Stimulated activated CD8-positive, alpha-beta memory T cell treated with anti-CD3 and anti-CD28 coated beads, Interleukin-15, amount 100 ng/mL, for 1 hour (primary cell): ENCODE measurements around the gene FBXW8.

Experiments
- DNase-seq: peaks from one replicate; pipeline ENCODE4 v3.0.0-alpha.2; 2020; ENCODE audit warnings: low read depth

Gene FBXW8

DNA sequence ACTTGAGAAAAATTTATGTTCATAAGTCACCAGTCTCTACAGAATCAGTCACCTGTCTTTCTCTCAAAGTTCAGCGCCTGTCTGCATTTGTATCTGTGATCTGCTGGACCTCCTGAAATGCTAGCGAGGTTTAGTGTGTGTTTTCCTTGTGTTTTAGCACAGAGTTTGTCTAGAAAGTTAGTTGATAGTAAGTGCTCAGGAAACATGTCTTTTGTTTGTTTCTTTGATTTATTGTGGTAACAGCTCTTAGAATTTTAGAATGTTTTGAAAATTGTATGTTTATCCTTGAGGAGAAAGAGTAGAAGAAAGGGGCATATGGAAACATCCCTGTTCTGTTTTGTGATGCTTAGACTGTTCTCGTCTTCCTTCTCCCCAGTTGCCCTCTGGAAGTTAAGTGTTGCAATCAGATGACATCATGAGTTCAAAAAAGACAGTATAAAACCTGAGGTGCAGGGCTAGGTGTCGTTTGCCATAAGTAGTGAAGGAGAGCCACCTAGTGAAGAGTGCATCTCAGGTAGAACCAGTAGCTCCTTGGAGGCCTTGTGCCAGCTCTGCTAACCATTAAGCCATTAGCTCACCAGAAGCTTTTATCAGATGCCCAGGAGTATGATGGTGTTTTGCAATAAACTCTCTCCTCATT lies 44.8 kb downstream of the FBXW8 start:
- DNase-seq, result no peak

DNA sequence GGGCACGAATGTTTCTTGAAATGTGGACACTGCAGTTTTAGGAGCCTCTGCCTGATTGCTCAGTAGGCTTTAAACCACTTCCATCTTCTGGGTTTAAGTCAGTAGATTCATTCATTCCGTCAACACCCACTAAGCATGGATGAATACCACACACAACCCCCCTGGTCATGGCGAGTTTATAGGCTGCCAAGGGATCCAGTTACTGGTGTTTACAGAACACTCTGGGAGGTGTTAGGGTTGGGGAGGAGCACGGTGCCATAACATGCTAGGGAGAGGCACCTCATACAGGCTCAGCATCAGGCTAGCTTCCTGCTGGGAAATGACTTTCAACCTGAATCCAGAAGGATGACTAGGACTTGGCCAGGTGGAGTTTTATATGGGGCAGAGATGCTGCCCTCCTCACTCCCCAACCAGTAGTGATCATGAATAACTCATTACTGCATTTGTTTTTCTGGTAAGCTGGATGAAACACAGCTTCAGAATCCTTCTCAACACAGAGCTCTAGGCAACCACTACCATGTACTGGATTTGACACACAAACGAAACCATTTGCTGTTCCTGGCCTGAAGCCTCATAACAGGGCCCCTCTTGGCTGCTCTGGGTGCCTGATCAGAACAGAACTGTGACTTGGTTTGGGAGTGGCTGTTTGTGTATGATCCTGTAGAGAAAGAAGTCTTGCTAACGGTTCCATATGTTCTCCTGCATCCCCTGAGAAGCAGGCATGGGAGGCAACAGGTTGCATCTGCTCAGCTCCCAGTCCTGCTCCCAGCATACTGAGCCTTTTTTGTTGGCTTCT lies 47.9 kb downstream of the FBXW8 start:
- DNase-seq, result no peak

DNA sequence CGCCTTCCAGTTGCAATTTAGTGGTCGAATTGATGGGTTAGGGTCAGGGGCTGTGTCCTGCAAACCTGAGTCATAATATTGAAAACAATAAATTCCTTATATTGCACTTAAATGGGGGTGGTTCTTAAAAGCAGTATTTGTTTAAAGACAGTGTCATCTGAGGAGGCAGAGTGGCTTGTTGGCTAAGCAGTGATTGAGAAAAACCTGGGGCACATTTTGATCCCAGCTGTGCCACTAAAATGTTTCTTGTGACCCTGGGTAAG lies 48.4 kb downstream of the FBXW8 start:
- no peak for DNase-seq

DNA sequence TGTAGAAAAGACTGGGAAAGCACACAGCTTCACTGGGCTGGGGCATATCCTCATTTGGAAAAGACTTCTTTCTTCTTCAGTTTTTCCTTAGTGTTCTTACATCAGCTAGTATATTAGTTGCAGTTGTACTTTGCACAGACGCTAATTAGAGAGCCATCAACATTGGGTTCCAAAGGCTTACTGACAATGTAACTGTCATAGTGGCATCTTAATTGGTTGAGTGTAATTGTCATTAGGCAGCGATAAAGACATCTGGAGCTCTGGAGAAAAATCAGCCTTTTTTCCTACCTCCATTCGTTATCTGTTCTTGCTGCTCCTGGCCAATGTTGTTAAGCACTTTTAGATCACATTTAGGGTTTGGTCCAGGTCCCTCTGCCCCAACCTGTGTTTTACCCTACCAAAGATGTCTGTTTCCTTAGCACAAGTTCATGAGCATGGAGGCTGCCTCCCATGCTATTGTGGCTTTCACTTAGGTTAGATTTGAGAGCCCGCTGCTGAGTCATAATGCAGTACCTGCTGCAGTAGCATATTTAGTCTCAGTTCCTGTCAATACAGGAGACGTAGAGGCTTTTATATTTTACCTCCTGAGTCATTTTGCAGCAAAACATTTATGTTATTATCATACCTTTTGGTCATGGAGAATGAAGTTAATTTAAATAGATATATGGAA lies 49.2 kb downstream of the FBXW8 start:
- no peak for DNase-seq

DNA sequence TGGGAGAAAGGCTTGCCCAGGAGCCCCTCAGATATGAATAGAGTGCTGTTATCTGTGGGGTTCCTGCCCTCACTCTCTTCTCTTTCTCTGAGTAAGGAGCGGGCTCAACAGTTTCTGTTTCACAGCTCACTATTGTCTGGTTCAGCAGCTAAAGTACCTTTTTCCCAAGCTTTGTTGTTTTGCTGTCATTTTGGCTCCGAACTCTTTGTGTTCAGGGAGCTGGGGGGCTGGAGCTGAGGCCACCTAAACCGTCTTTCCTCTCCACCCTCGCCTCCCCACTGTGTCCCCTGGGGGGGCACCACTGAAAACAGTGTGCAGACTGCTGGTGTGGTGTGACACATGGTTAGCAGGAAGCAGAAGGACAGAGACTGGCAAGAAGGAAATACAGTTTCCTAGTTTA lies 51.4 kb downstream of the FBXW8 start:
- no peak for DNase-seq

DNA sequence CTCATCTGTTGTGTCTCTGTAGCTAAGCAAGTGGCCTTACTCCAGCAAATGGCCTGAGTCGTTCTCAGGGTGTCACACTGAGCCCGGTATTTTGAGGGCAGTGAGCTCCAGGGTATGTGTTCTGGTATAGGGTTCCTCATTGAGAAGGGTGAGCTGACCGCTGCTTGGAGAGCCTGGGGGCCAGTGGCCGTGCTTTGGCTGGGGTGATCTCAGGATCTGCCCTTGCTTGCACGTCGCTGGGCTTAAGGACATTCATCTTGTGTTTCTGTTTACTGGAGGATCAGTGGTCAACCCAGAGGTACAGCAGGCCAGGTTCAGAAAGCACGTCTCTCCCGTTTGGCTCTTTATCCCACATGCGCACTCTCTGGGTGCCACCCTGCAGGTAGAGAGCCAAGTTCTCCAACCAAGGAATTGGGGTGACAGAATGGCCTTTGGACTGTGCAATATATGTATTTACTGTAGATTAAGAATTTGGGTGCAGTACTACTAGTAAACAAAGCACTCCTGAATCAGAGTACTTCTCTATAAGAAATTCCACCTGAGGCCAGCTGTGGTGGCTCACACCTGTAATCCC lies 52.1 kb downstream of the FBXW8 start:
- no peak for DNase-seq

DNA sequence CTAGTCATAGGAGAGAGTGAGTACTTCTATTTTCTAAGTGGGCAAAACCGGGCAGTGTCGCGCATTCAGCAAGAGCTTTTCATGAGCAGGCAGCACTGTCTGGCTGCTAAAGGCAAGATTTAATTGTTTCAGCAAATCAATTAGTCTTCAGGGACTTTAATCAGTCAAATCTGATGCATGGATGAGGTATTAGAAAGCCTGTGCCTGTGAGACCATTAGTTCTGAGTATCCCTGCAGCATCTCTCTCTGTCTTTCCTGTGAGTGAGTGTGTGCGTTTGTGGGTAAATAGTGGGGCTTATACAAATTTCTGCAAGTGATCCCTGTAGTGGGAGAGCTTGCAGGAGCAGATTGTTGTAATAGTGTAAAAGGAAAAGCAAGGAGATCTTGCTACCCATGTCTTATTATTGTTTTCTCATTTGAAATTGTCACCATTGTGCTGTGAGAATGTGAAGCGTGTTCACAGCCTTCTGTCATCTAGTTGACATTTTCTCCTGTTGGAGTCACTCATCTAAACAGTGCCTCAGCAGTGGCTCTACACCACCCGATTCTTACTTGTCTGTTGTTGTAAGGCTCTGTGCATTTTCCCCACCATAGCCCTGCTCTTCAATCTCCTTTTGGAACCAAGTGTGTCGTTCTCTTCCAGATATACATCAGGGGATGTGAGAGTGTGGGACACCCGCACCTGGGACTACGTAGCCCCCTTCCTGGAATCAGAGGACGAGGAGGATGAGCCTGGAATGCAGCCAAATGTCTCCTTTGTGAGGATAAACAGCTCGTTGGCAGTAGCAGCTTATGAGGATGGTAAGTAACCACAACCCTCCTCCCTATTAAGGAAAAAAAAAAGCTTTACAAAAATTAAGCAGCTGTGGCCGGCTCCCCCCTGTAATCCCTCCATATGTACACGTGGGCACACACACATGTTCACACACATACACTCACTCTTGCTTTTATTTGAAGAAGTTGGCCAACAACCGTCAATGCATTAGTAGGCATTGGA lies 53.6 kb downstream of the FBXW8 start:
- no peak for DNase-seq

DNA sequence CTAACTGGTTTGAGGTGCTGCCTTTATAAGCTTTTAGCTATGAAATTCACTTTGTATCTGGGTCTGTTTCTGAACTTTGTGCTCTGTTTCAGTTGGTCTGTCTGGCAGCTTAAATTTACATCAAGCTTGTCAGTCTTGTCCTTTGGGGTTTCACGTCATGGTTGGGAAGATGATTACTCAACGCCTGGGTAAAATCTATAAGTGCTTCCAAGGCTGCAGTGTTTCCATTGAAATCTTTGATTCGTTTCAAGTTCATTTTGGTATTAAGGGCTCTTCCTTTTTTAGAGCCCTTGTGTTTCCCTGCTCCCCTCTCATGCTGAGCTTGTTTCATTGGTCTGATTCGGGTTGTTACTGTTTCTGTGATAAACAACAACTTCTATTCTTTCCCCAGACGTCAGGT lies 58.2 kb downstream of the FBXW8 start:
- DNase-seq, result no peak

DNA sequence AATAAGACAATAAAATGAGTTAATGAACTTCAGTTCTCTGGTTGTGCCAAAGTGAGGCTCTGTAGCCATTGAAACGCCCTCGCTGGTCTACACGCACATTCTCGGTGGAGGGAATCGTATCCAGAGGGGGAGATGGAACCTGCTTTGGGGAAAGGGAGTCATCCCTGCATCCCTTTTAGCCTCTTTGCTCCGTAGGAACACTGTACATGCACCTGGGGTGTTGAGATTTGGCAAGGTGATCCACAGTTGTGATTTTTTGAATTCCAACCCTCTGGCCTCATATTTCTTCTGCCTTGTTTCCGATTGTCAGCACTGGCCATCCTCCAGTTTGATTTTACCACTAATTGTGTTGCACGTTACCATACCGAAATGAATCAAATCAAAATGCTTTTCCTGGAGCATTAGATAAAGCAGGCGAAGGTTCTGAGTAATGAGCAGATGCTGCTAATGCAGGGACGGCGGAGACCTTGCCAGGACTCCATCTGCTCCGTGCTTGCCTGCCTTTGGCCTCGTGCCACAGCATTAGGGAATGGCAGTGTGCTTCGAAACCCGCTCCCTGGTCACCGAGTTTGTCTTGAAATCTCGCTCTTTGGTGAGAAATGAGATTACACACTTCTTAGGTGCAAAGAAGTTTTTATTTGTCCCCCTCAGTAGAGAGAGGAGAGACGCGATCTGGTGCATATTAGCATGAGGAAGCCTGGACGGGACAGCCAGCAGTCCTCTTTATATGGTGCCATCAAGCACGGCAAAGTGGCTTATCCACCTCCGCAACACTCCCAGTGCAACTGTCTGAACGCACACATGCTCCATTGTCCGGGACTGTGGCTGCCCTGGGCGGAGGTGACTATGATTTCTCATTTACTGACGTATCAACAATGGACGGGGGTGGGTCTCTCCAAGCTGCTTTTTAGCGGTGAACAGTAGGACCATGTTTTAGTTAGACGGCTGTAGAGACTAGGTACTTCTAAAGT lies 59.1 kb downstream of the FBXW8 start:
- no peak for DNase-seq

DNA sequence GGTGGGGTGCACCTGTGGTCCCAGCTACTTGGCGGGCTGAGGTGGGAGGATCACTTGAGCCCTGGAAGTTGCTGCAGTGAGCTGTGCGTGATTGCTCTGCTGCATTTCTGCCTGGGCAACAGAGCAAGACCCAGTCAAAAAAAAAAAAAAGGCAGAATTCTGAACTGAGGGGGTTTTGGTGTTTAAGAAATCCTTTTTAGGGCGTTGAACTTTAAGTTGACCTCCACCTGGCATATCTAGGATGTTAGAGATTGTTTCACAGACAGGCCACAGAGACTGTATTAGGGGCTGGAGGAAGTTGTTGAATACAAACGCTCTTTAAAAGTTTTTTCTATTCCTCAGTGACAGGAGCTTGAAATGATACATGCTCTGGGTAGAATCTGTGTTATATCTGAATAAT lies 60.5 kb downstream of the FBXW8 start:
- no peak for DNase-seq

DNA sequence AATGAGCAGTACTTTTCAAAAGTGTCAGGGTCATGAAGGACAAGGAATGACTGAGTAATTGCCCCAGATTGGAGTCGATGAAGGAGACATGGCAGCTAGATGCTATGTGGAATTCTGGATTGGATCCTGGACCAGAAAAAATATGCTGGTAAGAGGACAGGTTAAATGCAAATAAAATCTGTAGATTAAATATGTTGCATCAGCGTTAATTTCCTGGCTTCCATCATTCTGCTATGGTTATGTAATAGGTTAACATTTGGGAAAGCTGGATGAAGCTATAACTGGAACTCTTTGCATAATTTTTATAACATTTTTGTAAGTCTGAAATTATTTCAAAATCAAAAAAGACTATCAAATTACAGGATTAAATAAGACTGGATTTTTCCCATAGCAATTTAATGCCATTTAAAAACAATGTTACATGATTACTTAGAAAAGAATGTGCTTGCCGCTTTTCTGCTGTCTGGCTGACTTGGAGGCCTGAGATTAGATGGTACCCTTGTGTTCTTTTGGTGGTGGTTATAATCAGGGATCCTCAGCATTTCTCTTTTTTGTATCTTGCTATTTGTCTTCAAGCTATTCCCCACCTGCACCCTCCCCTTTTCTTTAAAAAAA lies 65.1 kb downstream of the FBXW8 start:
- no peak for DNase-seq

DNA sequence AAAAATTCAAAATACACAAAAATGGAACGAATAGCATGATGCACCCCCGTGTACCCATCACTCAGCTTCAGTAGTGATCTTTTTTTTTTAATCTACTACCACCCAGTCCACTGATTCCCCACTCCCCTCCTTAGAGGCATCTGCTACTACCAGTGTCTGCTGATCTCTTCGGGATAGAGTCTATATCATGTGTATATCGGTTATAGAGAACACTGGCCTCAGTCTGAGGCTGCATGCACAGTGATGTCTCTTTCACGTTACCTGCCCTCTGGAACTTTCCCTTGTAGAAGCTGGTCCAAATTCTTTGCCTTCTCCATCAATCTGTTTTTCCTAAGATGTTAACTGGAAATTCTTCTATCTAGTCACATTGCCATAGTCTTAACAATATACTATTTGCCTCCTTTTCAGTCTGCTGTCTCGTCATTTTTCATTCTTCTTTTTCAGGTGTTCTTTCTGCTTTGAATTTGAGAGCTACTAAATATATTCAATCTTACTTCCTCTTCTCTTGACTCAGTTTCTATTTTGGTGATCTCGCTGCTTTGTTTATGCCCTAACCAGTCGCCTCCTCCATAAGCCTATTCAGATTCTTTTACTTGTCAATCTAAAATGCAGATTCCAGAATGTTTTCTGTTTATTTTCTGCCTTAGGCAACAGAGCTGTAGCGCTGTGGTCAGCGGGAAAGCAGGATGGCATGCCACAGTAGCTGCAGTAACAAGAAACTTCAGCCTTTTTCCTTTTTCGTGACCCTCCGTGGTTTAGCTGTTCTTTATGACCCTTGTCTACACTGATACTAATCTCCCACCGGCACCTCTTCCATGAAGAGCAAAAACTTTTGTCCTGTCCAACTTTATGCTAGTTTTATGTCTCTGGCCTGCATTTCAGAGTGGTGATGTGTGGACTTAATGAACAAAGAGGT lies 67.0 kb downstream of the FBXW8 start:
- DNase-seq, result no peak

DNA sequence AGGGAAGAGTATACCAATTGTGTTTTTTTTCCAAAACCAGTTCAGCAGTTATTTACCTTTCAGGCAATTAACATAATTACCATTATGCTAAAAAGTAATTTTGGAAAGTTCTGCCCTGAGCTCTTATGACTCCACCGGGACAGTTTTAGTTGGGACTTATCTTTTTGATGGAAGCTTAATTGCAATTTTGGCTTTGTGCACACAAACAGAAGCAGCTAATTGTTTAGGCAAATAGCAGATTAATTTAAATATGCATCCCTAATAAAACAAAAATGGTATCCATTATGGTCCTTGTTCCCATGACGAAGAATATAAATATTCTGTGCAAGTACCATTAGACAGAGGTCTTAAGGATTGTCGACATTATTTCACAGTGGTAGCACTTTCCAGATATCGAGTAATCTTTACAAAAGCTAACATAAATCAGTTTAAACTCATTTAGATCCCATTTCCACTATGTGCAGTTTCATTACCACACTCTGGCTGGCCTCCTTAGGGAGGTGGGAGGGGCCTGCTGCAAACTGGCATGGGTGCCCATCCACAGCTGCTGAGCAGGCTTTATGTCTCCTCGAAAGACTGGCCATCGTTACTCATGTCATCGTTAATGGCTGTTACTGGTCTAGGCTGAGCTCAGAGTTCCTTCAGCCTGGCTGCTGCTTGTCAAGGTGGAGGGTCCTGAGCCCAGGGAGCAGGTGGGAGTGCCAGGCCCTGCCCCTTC lies 68.2 kb downstream of the FBXW8 start:
- DNase-seq, result no peak

DNA sequence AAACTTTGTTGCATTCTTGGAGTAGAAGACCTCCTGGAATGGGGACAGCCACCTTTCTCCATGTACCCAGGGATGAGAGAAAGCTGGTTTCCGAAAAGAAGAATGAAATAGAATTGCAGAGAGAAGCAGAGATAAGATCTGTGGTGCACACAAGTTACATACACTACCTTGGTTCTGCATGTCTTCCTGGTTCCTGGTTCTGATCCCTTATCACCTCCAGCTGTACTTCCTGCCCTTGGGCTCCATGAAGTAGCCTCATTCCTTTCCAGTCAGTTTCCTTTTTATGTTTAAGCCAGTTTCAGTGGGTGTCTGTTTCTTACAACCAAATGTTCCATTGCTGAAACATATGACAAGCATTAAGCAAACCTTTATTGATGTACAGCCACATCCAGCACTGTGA lies 69.3 kb downstream of the FBXW8 start:
- DNase-seq, result no peak

DNA sequence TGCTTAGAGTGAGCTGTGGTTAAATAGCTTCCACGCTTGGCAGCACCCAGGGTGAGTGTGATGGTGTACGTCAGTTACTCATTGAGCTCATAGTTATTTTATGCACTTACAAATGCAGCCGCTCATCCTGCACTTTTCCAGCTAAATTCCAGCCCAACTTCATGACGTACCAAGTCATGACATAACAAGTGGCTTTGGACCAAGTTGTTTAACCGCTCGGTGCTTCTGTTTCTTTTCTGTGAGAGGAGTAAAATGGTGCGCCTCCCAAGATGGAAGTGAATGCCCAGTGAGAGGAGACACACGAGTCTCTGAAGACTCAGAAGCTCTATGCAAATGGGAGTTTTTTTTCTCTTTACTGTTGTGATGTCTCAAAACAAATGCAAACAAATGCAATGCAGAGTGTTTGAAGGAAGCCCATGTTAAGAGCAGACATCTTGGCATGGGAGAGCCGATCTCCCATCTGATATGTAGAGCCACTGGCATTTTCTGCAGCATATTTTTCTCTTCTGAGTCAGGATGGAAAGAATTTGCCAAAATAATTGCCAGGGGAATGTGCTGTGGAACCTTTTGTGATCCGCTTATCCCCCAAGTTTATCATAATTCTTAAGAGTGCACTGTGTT lies 72.2 kb downstream of the FBXW8 start:
- no peak for DNase-seq

DNA sequence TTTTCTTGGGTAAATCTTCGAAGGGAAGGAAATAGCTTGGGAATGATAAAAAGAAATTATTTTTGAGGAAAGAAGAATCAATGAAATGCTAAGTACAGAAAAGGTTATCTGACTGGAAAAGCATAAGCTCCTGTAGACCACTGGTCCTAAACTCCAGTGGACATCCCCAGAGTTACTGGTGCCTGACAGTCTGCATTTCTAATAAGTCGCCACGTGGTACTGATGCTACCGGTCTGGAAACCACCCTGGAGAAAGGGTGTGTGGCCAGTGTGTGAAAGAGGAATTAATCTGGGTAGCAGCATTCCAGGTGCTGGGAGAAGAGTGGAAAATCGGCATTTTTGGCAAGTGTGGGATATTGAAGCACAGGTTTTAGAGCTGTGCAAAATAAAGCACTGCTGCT lies 73.3 kb downstream of the FBXW8 start:
- DNase-seq, result no peak

DNA sequence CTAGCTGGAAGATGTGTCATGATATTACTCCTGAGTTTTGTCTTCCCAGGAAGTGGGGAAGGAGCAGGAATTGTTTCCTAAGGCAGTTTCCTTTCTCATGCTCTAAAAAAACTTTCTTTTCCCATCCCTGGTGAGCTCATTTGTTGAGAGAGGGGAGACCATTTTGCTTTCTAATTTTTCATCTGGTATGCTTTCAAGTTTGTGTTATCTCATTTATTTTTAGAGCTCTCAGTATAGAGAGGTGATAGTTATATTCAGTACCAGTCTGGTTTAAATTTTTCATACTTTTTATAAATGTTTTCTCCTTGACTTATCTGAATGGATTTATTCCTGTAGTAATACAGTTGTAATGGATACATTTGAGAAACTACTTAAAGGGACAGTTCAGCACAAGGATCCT lies 79.6 kb downstream of the FBXW8 start:
- no peak for DNase-seq
